ENCODE data around the gene PMS1.
A peak's percentile ranks its signal among the peaks of the same experiment; 100 is the strongest.
"Not testable (repeated sequence)": the region's sequence is repeated elsewhere in the genome, so short reads cannot be mapped to it uniquely, and the experiment has no call there.

PMS1 gene

DNA sequence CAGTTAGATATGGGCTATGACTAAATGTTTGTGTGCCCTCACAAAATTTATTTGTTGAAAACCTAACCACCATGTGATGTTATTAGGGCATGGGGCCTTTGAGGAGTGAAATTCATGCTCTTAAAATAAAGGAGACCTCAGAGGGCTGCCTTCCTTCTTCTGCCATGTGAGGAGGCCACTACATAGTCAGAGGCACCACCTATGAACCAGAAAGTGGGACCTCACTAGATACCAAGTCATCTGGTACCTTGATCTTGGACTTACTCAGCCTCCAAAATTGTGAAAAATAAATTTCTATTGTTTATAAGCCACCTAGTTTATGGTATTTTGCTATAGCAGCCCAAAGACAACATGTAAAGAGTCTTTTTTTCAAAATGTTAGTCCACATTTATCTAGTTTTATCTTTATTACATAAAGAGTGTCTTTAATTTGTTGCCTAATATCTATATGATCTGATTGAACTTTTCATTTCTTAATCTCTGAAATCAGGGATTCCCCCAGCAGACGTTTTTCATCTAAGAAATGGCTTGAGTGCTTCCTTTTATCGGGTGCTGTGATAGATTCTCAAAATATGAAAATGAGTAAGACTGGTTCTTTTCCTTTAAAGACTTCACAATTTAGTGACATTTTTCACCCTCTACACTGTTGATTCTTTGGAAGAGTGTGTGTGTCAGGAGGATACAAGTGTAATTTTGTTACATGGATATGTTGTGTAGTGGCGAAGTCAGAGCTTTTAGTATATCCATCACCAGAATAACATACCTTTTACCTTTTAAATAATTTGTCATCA is 34.2 kb downstream of the PMS1 start:
- DNase-seq, result no peak

DNA sequence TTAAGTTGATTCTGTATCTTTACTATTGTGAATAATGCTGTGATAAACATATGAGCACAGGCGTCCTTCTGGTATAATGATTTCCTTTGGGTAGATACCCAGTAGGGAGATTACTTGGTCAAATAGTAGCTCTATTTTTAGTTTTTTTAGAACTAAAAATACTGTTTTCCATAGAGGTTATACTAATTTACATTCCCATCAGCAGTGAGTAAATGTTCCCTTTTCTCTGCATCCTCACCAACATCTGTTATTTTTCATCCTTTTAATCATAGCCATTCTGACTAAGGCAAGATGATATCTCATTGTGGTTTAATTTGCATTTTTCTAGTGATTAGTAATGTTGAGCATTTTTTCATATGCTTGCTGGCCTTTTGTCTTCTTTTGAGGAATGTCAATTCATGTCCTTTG is 35.1 kb downstream of the PMS1 start:
- DNase-seq, result peak; percentile 20

DNA sequence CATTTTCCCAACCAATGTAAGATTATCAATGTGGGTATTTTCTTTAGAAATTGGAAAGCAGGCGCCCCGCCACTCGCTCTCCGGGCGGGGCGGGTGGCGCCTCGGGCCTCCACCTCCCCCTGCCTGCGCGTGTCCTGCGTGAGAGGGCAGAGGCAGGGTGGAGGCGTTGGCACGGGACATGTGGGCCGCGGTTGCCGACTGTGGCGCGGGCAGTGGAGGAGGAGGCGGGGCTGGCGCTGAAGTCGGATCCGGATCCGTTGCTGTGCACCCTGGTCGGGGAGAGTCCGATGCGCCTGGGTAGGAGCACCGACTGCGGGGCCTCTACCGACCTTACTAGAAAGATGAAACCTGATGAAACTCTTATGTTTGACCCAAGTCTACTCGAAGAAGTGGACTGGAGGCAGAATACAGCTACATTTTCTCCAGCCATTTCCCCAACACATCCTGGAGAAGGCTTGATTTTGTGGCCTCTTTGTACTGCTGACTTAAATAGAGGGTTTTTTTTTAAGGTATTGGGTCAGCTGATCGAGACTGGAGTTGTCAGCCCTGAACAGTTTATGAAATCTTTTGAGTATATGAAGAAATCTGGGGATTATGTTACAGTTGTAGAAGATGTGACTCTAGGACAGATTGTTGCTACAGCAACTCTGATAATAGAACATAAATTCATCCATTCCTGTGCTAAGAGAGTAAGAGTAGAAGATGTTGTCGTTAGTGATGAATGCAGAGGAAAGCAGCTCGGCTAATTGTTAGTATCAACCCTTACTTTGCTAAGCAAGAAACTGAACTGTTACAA is 37.9 kb downstream of the PMS1 start:
- DNase-seq, result peak; percentile 29

DNA sequence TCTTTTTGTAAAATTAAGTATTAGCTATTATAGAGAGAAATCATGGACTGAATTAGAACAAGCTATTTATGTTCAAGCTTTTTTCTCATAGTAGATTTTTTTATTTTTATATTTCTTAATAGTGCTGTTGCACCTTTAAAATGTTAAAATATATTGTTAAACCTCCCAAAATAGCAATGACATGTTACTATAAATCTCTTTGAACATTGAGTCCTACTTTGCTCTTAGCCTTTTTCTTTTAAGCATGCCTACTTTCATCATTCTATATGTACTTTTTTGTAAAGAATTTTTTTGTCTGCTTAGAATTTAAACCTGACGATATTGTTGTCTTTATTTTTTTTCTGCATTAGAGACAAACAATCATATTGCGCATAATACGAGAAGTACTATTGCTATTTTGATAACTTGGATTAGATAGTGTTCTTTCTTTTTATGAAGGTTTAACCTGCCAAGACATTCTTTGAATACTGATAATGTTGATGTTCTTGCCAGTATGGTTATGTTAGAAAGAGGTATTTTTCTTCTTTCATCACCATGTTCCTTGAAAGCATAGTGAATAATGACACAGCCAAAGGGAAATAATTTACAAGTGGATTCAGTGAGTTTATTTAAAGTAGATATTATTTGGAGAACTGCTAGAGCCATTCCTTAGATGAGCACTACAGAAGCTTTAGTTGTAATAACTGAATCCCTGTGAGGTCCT is 40.6 kb downstream of the PMS1 start:
- no peak for DNase-seq

DNA sequence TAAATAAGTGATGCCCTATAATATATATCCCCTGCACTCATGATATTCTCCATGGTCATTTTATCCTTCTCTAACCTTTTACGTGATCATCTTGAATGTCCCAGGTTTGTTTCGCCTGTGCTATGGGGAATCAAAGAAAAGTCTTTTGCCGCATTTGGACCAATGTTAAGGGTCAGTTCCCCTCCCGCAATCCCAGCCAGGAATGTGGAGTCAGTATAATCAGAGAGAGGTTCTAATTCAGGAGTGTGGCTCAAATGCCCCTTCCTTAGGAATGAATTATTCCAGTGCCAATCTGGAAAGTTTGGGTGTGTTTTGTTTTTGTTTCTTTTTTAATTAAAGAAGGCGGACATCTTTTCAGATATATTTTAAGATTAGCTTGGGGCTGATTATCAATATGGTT is 41.8 kb downstream of the PMS1 start:
- DNase-seq, result no peak

DNA sequence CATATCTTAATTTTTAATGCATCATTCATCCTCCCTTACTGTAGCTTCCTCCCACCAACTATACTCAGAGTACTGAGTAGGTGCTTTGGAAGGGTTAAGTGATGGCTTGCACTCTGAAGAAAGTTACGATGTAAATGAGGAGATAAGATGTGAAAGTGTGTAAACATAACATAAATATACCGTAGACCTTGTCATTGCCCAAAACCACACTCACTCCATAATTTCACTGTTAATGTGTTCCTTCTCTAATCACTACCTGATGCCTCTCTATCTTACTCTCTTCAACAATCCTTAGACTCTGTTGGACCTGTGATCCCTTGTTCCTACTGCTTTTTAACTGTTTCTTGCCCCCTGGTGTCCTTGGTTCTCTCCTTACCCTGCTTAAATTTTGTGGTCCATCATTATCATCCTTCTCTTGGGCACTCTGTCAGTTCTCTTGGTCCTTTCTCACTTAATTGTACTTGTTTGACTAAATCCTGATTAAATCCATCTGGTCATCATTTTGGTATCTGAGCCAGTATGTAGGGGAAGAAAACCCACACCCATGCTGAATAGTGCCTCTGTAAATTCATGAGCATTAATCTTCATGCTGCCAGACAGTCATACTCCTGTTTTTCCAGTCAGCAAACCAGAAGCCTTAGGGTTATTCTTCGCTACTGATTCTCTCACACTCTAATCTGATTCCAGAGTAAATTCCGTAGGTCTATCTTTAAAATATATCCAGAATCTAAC is 45.0 kb downstream of the PMS1 start:
- DNase-seq, result no peak

DNA sequence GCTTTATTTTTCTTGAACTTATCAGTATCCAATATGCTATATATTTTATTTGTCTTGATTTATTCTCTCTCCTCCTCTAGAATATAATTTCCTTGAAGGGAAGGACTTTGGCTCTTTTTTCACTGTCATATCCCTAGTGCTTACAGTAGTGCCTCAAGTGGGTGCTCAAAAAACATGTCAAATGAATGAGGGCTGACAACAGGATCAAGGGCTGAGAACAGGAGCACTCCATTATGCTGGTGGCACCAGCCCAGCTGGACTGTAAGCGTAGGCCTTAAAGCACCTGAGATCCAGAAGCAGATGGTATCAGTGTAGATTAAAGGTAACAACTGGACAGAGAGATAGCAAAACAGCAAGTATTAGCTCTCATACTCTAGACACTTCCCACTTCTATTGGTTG is 46.3 kb downstream of the PMS1 start:
- no peak for DNase-seq

DNA sequence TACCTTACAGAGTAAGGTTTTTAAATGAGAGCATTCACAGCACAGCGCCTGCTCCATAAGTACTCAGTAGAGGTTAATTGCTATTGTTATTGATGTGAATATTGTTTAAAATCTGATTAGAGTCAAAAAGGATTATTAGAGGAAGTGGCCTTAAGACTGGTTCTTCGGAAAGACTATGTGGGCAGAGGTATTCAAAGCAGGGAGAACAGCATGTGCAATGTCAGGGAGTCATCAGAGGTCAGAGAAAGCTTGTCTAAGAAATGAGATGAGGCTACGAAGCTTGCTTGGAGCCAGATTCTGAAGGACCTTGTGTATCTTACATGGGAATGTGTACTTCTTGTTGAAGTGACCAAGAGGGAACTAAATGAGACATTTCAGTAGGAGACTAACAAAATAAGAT is 49.8 kb downstream of the PMS1 start:
- DNase-seq, result no peak

DNA sequence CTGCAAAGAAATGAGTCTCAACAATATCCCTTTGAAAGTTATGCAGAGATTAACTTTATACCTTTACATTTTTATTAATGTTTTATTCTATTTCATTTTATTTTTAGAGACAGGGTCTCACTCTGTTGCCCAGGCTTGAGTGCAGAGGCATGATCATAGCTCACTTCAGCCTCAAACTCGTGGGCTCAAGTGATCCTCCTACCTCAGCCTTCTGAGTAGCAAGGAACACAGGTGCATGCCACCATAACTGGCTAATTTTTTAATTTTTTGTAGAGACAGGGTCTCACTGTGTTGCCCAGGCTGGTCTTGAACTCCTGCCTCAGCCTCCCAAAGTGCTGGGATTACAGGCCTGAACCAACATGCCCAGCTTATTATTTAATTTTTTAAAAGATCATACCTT is 50.4 kb downstream of the PMS1 start:
- not testable (repeated sequence) for DNase-seq

DNA sequence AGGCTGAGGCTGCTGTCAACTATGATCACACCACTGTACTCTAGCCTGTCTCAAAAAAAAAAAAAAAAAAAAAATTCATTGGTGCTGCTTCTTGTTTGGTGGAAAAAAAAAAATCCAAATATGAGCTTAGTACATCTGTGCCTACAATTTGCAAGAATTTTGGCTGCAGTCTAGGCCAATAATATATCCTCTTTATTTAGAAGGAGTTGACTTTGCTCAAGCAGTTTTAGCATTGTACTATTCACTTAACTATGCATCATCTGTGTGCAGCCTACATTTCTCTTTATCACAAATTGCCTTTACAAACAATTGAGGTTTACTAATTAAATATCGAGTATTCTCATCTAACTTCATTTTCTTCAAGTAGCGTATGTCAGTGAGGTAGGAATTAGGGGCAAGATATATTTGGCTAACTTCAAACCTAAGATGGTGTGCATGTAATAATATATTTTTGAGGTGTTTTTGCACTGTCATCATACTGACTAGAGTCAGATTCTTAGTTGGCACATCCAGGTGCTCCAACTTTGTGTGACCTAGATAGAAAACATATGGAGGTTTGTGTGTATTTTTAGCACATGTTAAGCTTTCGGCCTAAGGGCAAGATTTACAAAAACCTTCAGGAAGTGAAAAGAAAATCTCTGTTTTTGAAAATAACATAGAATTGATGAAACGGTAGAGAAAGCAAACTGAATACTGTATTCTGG is 51.8 kb downstream of the PMS1 start:
- DNase-seq, result no peak

DNA sequence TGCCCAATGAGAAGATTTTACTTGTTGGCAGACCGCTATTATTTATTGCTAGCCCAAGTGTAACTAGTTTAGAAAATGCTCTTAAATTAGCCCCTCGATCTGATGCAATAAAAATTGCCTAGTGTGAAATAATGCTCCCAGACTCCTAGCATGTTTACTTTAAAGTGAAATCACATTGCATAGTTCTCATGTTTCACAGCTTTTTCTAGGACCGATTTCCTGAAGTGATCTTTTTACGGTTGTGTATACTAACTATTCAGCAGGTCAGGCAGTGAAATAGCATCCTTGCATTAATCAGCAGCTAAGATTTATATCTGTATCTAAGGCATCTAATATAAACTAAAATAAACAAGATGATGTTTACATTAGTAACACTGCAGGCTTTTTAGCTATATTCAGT is 52.4 kb downstream of the PMS1 start:
- peak; percentile 67 for DNase-seq

DNA sequence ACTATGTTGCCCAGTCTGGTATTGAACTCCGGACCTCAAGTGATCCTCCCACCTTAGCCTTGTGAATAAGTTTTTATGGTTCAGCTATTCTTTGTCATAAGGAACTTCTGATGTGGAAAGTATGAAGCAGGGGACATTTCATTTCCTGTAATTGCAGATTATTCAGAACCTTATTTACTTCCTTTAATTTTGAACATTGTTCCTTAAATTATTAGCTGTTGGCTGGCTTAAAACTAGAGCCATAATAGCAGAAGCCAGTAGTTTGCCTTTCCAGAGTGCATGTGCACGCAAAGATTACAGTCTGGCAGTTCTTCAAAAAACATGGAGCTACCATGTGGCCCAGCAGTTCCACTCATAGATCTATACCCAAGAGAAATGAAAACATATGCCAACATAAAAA is 53.1 kb downstream of the PMS1 start:
- DNase-seq, result no peak

DNA sequence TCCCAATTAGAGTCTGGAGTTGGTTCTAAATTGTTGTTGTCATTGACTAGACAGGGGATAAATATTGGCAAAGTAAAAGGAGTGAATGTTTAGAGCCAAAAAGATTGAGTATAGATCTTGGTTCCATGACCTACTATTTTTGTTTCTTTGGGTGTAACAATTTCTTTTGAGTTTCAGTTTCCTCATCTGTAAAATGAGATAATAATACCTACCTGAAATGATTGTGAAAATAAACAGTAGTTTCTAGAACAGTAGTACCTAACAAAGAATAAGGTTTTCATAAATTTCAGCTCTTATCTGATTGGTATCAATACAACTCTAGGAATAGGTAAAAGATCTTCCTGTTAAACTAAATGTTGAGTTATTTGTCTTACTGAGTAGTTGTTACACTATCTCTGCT is 56.8 kb downstream of the PMS1 start:
- no peak for DNase-seq

DNA sequence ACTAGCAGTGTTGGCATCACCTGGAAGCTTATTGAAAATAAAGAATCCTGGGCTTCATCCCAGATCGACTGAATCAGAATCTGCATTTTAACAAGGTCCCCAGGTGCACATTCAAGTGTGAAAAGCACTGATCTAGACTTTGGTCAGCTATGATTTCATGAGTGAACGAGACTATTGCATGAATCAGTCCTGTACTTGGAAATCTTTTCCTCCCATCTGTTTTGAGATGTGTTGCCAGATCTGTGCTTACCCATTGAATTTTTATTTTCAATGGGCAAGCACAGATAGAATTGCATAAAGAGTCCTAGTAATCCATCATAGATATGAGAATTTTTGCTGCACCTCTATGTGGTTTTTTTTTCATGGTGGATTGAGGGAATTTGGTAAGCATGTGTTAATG is 64.0 kb downstream of the PMS1 start:
- DNase-seq, result no peak

DNA sequence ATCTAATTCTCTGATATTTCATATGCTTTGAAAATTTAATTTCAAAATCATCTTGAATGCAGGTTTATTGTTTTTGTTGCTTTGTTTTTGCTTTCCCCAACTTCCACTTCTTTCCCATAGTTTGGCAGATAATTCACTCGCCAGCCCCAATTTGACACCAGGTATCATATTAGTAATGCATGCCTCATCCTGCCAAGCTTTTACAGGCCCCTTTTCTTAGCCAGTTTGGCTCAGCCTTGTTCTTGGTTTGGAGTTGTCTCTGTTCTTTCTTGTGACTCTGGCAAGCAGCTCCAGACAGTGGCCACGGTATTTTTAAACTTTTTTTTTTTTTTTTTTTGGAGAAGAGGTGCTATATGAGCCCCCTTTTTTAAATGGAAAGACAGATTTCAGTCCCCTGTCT is 65.3 kb downstream of the PMS1 start:
- DNase-seq, result no peak

DNA sequence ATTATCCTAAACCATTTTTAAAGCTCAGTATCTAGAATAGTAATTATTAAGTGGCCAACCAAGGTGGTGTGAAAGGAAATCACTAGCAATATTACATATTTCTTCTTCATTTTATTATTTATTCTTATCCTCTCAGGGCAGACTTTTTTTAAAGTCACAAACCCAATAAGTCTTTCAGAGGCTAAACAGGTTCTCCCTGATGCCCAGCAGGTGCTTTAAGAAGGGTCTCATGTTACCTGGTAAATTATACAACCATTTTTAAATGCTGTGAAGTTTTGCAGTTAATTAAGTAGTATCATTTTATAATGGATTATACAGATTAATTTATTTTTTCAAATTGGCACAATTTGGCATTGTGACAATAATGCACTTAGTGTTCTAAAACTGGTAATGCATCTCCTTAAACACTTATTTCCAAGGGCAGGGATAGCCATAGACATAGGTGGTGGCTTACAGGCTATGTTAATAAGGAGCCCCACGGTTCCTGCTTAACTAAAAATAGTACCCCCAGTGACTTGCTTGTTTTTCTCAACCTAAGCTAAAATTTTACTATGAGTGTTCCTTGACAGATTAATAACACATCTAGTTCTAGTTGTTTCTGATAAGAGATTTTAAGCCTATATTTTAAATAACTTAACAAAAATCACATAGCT is 67.0 kb downstream of the PMS1 start:
- DNase-seq, result no peak

DNA sequence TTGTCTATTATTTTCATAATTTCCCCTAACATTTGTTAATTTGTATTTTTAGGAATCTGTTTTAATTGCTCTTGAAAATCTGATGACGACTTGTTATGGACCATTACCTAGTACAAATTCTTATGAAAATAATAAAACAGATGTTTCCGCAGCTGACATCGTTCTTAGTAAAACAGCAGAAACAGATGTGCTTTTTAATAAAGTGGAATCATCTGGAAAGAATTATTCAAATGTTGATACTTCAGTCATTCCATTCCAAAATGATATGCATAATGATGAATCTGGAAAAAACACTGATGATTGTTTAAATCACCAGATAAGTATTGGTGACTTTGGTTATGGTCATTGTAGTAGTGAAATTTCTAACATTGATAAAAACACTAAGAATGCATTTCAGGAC is 69.9 kb downstream of the PMS1 start:
- no peak for DNase-seq

DNA sequence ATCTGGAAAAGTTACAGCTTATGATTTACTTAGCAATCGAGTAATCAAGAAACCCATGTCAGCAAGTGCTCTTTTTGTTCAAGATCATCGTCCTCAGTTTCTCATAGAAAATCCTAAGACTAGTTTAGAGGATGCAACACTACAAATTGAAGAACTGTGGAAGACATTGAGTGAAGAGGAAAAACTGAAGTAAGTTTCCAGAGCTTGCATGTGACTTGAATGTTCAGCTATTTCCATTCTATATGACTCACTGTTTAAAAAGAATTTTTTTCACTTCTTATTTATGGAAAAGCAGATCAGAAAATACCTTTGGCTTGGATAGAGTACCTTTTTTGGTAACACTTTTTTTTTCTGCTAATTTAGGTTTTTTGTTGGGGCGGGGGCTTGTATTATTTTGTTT is 70.7 kb downstream of the PMS1 start:
- DNase-seq, result no peak

DNA sequence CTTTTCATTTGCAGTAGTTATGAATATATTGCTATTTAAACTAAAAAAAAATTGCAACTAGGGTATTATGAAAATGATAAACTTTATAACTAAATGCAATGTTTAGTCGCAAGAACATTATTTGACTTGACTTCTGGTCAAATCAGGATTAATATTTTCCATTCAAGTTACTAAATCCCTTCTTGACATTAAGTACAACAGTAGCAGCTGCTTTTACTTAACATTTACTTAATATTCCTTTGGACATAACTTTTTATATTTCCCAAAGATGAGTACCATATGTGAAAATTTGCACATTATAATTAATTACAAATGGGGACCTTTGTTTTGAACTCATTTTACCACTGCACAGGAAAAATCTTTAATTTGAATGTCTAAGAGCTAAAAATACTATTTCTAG is 74.0 kb downstream of the PMS1 start:
- no peak for DNase-seq

DNA sequence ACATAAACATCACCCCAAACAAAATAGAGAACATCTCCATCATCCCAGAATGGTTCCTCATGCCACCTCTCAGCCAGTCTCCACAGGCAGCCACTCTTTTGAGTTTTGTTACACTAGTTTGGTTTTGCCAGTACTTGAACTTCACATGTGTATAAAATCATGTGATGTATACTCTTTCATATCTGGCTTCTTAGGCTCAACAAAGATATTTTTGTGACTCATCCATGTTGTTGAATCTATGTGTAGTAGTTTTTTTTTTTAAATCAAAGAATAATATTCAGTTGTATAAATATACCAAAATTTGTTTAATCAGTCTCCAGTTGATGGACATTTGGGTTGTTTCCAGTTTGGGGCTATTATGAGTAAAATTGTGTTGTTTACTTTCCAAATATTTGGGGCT is 75.9 kb downstream of the PMS1 start:
- no peak for DNase-seq

DNA sequence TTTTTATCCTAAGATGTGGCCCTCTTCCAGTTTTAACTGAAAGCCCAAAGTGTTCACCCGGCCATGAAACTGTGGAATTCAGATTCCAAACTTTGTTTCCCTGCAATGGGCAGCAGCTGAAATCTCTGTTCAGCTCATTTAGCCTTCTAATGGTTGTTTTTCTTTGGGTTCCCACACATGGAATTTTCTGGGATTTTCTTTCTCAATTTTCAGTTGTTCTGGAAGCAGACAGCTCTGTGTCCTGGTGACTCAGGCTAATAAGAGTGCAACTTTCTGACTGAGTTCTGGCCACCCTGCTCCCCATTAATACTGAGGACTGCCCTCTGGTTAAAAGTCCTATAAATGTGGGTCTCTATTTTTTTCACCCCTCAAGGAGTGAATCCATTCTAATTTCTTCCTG is 78.5 kb downstream of the PMS1 start:
- DNase-seq, result no peak

DNA sequence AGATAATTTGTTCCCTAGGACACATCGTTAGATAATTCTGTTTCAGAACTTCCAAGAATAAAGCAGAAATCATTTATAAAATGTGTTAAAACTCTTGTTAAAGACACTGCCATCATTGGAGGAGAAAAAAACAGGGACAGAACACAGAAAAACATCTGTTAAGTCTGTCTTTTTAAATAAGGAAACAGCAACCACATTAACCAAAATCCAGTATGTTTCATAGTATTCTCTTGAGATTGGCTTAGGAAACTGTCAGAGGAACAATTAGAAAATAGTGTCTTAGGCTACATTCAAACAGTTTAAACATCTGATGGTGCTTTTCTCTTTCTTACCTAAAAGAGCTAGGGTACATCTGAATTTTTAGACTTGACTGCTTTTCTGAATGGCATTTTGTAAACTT is 81.6 kb downstream of the PMS1 start:
- no peak for DNase-seq

Measured in amniotic stem cell (primary cell).